Osteocyte (in vitro differentiated cells): Measurements from ENCODE around the gene WDR33. TPM values are rescaled to one million over a fixed set of nuclear protein-coding genes. Genes with fewer than 3 reads are reported as not detected.

Experiments used
- DNase-seq: peaks from one replicate; pipeline ENCODE4 v3.0.0; 2021; ENCODE audit warnings: mixed read lengths; ENCODE audit not compliant: unreplicated experiment; ENCODE audit errors: extremely low spot score
- H3K27ac Mint-ChIP-seq: one replicate; pipeline ENCODE4 v1.8.0; 2021; ENCODE audit warnings: mild to moderate bottlenecking, mixed read lengths; ENCODE audit not compliant: unreplicated experiment
- H3K27me3 Mint-ChIP-seq: one replicate; pipeline ENCODE4 v1.8.0; 2021; ENCODE audit warnings: mixed read lengths; ENCODE audit not compliant: unreplicated experiment
- H3K36me3 Mint-ChIP-seq: one replicate; pipeline ENCODE4 v1.8.0; 2021; ENCODE audit warnings: mixed read lengths; ENCODE audit not compliant: unreplicated experiment
- H3K4me1 Mint-ChIP-seq: one replicate; pipeline ENCODE4 v1.8.0; 2021; ENCODE audit warnings: mixed read lengths; ENCODE audit not compliant: unreplicated experiment
- H3K4me3 Mint-ChIP-seq: one replicate; pipeline ENCODE4 v1.8.0; 2021; ENCODE audit warnings: mild to moderate bottlenecking, moderate library complexity, mixed read lengths; ENCODE audit not compliant: unreplicated experiment
- H3K9me3 Mint-ChIP-seq: one replicate; pipeline ENCODE4 v1.8.0; 2021; ENCODE audit warnings: mixed read lengths; ENCODE audit not compliant: unreplicated experiment
- CTCF ChIP-seq: fragments of 200-600 bp; sonication (generic); IDR thresholded peaks from 2 replicates; pipeline ENCODE4 v1.5.0; 2021; ENCODE audit warnings: antibody characterized with exemption, mild to moderate bottlenecking, moderate library complexity
- long read RNA-seq: library from polyadenylated mRNA; unstranded; transcript quantifications from one replicate; pipeline ENCODE4 v2.0.0, GENCODE V29; 2021
- total RNA-seq: library from RNA; stranded (reverse); gene quantifications from 2 replicates; pipeline ENCODE4 v1.2.1, GENCODE V29; 2021

The WDR33 gene
- 37.9 and 43.3 TPM in 2 replicates for total RNA-seq
- long read RNA-seq, full-length matches to known transcripts: 80 of 199 reads
- long read RNA-seq, partial matches to known transcripts: 103 of 199 reads
- long read RNA-seq, other reads (novel, unspliced or antisense): 16 of 199 reads

DNA sequence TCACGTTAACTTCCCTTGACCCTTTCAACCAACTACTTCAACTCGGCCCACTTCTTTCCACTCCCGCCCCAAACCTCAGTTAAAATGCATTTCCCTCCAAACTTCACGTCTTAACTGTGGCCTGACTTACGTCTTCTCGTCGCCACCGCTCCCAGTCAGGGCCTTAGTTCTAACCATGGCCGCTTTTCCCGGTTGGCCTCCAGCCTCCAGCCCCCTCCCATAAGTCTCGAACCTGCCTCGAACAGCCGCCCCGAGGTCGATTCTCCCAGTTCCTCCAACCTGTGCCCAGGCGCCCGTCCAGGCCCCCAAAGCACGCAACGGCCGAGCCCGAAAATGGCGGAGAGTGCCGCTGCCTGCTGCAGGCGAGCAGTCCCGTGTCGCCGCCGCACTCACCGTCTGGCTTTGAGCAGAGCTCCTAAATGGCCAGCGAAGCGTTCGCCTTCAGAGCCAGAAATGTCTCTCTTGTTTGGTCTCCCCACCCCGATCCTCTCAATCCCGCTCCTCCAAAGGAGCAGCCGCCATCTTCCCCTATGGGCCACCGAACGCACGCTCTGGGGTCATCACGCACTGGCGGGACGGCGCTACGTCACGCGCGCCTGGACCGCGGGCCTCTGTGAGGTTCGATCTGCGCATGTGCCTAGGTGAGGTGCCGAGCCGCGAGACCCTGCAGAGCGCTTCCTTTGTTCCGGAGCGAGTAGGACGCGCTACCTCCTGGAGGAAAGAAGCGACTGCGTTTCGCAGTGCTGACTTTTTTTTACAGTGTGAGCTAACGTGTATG, at the start of gene WDR33:
Gene WDR33, minus strand, starts transcription at position 553 of the 778 bp plus-strand sequence. CDS start 40,190 bp downstream, outside the sequence.
- peak; percentile 96 for DNase-seq
- TF ChIP-seq CTCF: no peak
- Mint-ChIP-seq H3K27ac (peak within 1 kb of the TSS; percentile 99), H3K9me3 (no peaks in the 10 kb centered on the region), H3K36me3 (peaks cover 2% of the 10 kb centered on the region), H3K4me1 (peaks cover 32% of the 10 kb centered on the region), H3K27me3 (no peaks in the 10 kb centered on the region), H3K4me3 (peak within 1 kb of the TSS; percentile 94)

GRCh38 chr2:127860130-127860529, 49.2 kb upstream of the WDR33 start:
- DNase-seq: no peak
- TF ChIP-seq CTCF: no peak
- Mint-ChIP-seq H3K4me3 (no peak overlapping the region), H3K36me3 (peaks cover 21% of the 10 kb centered on the region), H3K27me3 (no peaks in the 10 kb centered on the region), H3K27ac (no peak overlapping the region), H3K9me3 (no peaks in the 10 kb centered on the region), H3K4me1 (peaks cover 21% of the 10 kb centered on the region)

- TF ChIP-seq CTCF: no peak
- no peak for DNase-seq
- H3K9me3 Mint-ChIP-seq: no peaks in the 10 kb centered on the region
- H3K4me1 Mint-ChIP-seq: peaks cover 25% of the 10 kb centered on the region
- no peaks in the 10 kb centered on the region for H3K27me3 Mint-ChIP-seq
- peaks cover 17% of the 10 kb centered on the region for H3K36me3 Mint-ChIP-seq
- no peak overlapping the region for H3K27ac Mint-ChIP-seq
- H3K4me3 Mint-ChIP-seq: peak overlapping the region; percentile 50
Observed at GRCh38 chr2:127859712-127860085, 48.7 kb upstream of the WDR33 start.

- Mint-ChIP-seq H3K4me1 (peaks cover 31% of the 10 kb centered on the region), H3K4me3 (peak overlapping the region; percentile 96), H3K36me3 (peaks cover 3% of the 10 kb centered on the region), H3K9me3 (no peaks in the 10 kb centered on the region), H3K27ac (peak overlapping the region; percentile 88), H3K27me3 (no peaks in the 10 kb centered on the region)
- TF ChIP-seq CTCF: no peak
- no peak for DNase-seq
Observed at GRCh38 chr2:127857265-127857808, 46.4 kb upstream of the WDR33 start.

GRCh38 chr2:127853671-127854070, 42.7 kb upstream of the WDR33 start:
- H3K36me3 Mint-ChIP-seq: peaks cover 15% of the 10 kb centered on the region
- no peak overlapping the region for H3K4me3 Mint-ChIP-seq
- no peaks in the 10 kb centered on the region for H3K27me3 Mint-ChIP-seq
- no peak overlapping the region for H3K27ac Mint-ChIP-seq
- DNase-seq: no peak
- H3K9me3 Mint-ChIP-seq: no peaks in the 10 kb centered on the region
- TF ChIP-seq CTCF: no peak
- H3K4me1 Mint-ChIP-seq: peaks cover 29% of the 10 kb centered on the region
